GM23248 (cell line): ENCODE data around the gene KRTAP5-7.

Experiments used
- EZH2 ChIP-seq: fragments of 200-600 bp; sonication (generic); IDR thresholded peaks from 2 replicates; pipeline ENCODE4 v1.6.1; 2018; ENCODE audit warnings: antibody characterized with exemption, mild to moderate bottlenecking; ENCODE audit not compliant: insufficient read depth, poor library complexity, severe bottlenecking
- EZH2phosphoT487 ChIP-seq: fragments of 200-600 bp; sonication (generic); IDR thresholded peaks from 2 replicates; pipeline ENCODE4 v1.6.1; 2018; ENCODE audit warnings: antibody characterized with exemption, moderate library complexity, mild to moderate bottlenecking, low read depth; ENCODE audit not compliant: insufficient read depth

DNA sequence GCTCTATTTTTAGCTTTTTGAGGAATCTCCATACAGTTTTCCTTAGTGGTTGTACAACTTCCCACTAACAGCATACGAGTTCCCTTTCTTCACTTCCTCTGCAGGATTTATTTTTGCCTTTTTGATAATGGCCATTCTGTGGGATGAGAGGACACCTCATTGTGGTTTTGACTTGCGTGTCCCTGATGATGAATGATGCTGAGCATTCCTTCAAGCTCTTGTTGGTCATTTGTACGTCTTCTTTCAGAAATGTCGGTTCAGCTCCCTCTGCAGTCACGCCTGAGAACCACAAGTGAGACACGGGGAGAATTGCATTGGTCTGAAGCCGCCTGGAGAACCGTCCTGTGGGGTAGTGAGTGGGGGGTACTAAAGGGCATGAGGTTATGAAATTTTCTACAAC lies 36.3 kb downstream of the KRTAP5-7 start:
- TF ChIP-seq EZH2 (no peak), EZH2phosphoT487 (no peak)
